Measurements from ENCODE around the gene ARPP21.
"Not testable (repeated sequence)": the region's sequence is repeated elsewhere in the genome, so short reads cannot be mapped to it uniquely, and the experiment has no call there.

ARPP21 gene

GRCh38 chr3:35639254-35640186 is at the start of gene ARPP21:
Gene ARPP21 (plus strand): TSS chr3:35639525. CDS start chr3:35681752, 42,227 bp downstream.
- DNase-seq = no peak

- no peak for DNase-seq
Observed at GRCh38 chr3:35592589-35593295, 46.6 kb upstream of the ARPP21 start.

- no peak for DNase-seq
Observed at GRCh38 chr3:35594739-35595138, 44.6 kb upstream of the ARPP21 start.

- no peak for DNase-seq
Observed at GRCh38 chr3:35596335-35596995, 42.9 kb upstream of the ARPP21 start.

- no peak for DNase-seq
Observed at GRCh38 chr3:35597490-35597889, 41.8 kb upstream of the ARPP21 start.

GRCh38 chr3:35598804-35599203 is 40.5 kb upstream of the ARPP21 start:
- DNase-seq = no peak

- DNase-seq = no peak
Observed at GRCh38 chr3:35601959-35602358, 37.4 kb upstream of the ARPP21 start.

- no peak for DNase-seq
Observed at GRCh38 chr3:35602395-35602936, 36.9 kb upstream of the ARPP21 start.

- DNase-seq = no peak
Observed at GRCh38 chr3:35616346-35616745, 23.0 kb upstream of the ARPP21 start.

- DNase-seq = no peak
Observed at GRCh38 chr3:35617370-35617769, 22.0 kb upstream of the ARPP21 start.

- DNase-seq = not testable (repeated sequence)
Observed at GRCh38 chr3:35620238-35620637, 19.1 kb upstream of the ARPP21 start.

GRCh38 chr3:35624698-35625097 is 14.6 kb upstream of the ARPP21 start:
- DNase-seq = no peak

- no peak for DNase-seq
Observed at GRCh38 chr3:35633332-35634124, 5.8 kb upstream of the ARPP21 start.

- no peak for DNase-seq
Observed at GRCh38 chr3:35635407-35635806, 3.9 kb upstream of the ARPP21 start.

- DNase-seq = no peak
Observed at GRCh38 chr3:35635926-35636683, 3.2 kb upstream of the ARPP21 start.

- DNase-seq = no peak
Observed at GRCh38 chr3:35638251-35638979, 910 bp upstream of the ARPP21 start.

- DNase-seq = no peak
Observed at GRCh38 chr3:35638980-35639253, 408 bp upstream of the ARPP21 start.

GRCh38 chr3:35640190-35641165 is 1.2 kb downstream of the ARPP21 start:
- no peak for DNase-seq

- no peak for DNase-seq
Observed at GRCh38 chr3:35641331-35641730, 2.0 kb downstream of the ARPP21 start.
